LNCaP clone FGC (cell line): ENCODE results near the gene SCAP.
"Not testable (repeated sequence)": the region's sequence is repeated elsewhere in the genome, so short reads cannot be mapped to it uniquely, and the experiment has no call there.

Source experiments
- DNase-seq: peaks from one replicate; pipeline ENCODE4 v3.0.0-alpha.2; 2011; ENCODE audit warnings: low read depth
- H3K4me3 ChIP-seq: 2 replicates; pipeline ENCODE4 v1.5.1; 2011; ENCODE audit warnings: mild to moderate bottlenecking, low read depth, low read length, control low read depth
- CTCF ChIP-seq: IDR thresholded peaks from 2 replicates; pipeline ENCODE4 v1.5.1; 2012; ENCODE audit warnings: mild to moderate bottlenecking; ENCODE audit not compliant: control insufficient read depth, insufficient read depth; ENCODE audit errors: extremely low read depth

Gene SCAP

GRCh38 chr3:47515100-47515499, 39.4 kb upstream of the SCAP start:
- TF ChIP-seq CTCF = no peak
- no peak overlapping the region for H3K4me3 ChIP-seq
- DNase-seq = no peak

- H3K4me3 ChIP-seq = peak within 1 kb of the TSS; percentile 81
- peak; percentile 84 for DNase-seq
- TF ChIP-seq CTCF = peak; percentile 54
Observed at GRCh38 chr3:47513125-47513929, 37.6 kb upstream of the SCAP start, which contains the start of gene ELP6. TSS of gene ELP6 (minus strand) at chr3:47513712. CDS start at chr3:47513590, 122 bp downstream.

- no peak for TF ChIP-seq CTCF
- H3K4me3 ChIP-seq = peak overlapping the region; percentile 81
- DNase-seq = no peak
Observed at GRCh38 chr3:47512416-47513124, 36.8 kb upstream of the SCAP start.

GRCh38 chr3:47505267-47505666, 29.5 kb upstream of the SCAP start:
- not testable (repeated sequence) for H3K4me3 ChIP-seq, DNase-seq

DNA sequence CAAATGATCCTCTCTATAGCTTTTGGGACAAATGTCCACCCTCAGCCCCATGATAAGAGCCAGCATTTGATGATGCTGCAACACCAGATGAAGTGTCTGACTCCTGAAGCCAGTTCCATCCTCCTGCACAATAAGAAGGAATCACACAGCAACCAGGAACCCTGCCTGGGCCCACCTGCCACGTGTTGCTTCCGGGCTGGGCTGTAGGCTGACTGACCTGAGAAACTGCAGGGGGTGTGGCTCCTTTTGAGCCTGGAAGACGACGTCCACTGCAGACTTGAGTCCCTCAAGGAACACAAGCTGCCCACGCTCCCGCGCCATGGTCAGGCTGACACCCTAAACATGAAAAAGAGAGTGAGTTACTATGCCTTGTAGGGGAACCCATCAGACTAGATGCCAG, 28.4 kb upstream of the SCAP start:
- no peak for TF ChIP-seq CTCF
- no peak for DNase-seq
- no peak overlapping the region for H3K4me3 ChIP-seq

GRCh38 chr3:47503033-47503432, 27.3 kb upstream of the SCAP start:
- DNase-seq = no peak
- H3K4me3 ChIP-seq = no peak overlapping the region
- no peak for TF ChIP-seq CTCF

DNA sequence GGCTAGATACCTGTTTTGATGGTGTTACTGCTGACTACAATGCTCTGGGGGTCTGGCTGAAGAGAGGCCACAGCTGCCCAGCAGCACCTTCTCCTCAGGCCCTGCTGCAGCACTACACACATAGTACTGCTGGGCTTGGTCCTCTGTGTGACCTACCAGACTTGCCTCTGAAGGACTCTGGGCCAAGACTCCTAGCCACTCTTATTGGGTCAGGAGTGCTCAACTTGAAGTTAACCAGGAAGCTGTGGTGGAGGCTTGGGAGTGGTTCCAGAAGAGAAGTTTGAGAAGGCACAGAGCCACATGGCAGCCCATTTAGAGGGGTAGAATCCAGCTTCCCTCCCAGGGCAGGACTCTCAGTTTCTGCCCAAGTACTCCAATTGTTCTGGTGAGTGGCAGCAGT, 21.2 kb upstream of the SCAP start:
- no peak for TF ChIP-seq CTCF
- DNase-seq = no peak
- H3K4me3 ChIP-seq = no peak overlapping the region
